Measurements from ENCODE around the gene CT47B1.
"Not testable (repeated sequence)": the region's sequence is repeated elsewhere in the genome, so short reads cannot be mapped to it uniquely, and the experiment has no call there.

The CT47B1 gene

DNA sequence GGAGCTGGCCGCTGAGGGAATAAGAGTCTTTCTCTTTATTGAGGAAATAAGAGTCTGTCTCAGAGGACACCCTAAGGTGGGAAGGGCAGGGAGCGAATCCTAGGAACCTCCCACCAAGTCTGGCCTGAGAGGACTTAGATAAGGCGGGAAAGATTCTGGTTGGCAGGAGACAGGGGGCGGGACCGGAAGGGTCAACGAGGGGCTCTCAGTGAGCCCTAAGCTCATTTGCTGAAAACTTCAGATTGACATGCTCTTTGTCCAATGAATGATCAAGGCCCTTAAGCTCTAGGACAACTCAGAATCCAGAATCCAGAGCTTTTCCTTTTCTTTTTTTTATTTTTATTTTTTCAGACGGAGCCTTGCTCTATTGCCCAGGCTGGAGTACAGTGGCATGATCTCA lies at the start of gene CT47B1:
TSS of gene CT47B1 (minus strand) at position 101 of the 400 bp plus-strand sequence. CDS start 196 bp downstream, outside the sequence.
- intact Hi-C loops (cut with micrococcal nuclease); H3K27ac Mint-ChIP-seq; H3K4me1 Mint-ChIP-seq (ENCODE audit: low read depth); H3K27me3 Mint-ChIP-seq; H3K36me3 Mint-ChIP-seq (ENCODE audit: low read depth); H3K4me3 Mint-ChIP-seq; H3K9me3 Mint-ChIP-seq: not testable (repeated sequence)

- Mint-ChIP-seq H3K9me3 (peaks cover 5% of the 10 kb centered on the region), H3K4me1 (ENCODE audit: low read depth) (no peaks in the 10 kb centered on the region)
- intact Hi-C loops (cut with micrococcal nuclease) = no loop called here
These were observed 748 bp downstream of the CT47B1 start for GRCh38 chrX:120874678-120875557.

DNA sequence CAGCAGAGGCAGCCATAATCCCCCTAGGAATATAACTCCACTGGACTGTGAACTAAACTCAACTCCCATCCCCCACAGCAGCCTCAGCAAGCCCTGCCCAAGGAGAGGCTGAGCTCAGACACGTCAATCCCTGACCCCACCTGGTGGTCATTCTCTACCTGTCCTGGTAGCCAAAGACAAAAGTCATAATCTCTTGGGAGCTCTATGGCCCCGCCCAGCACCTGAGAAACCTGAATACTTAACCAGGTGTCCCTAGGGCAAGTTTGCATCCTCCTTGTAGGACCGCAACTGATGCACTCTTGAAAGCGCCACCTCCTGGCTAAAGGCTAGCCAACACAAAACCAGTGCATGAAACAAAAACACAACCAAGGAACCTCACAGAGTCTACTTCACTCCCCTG lies 18.4 kb downstream of the CT47B1 start:
- no peaks in the 10 kb centered on the region for H3K4me1 Mint-ChIP-seq (ENCODE audit: low read depth)
- H3K4me3 Mint-ChIP-seq = no peak overlapping the region
- no peaks in the 10 kb centered on the region for H3K36me3 Mint-ChIP-seq (ENCODE audit: low read depth)
- H3K27me3 Mint-ChIP-seq = peaks cover 1% of the 10 kb centered on the region
- no peak overlapping the region for H3K27ac Mint-ChIP-seq
- intact Hi-C loops (cut with micrococcal nuclease) = no loop called here
- H3K9me3 Mint-ChIP-seq = no peaks in the 10 kb centered on the region

More at GRCh38 chrX:120874678-120875557, 748 bp downstream of the CT47B1 start:
- H3K27ac Mint-ChIP-seq = no peak overlapping the region
- no peak overlapping the region for H3K4me3 Mint-ChIP-seq
- no peaks in the 10 kb centered on the region for H3K27me3 Mint-ChIP-seq
- H3K36me3 Mint-ChIP-seq (ENCODE audit: low read depth) = no peaks in the 10 kb centered on the region

GRCh38 chrX:120840827-120841226 lies 34.8 kb downstream of the CT47B1 start:
- Mint-ChIP-seq H3K4me3 (no peak overlapping the region), H3K36me3 (ENCODE audit: low read depth) (no peaks in the 10 kb centered on the region), H3K4me1 (ENCODE audit: low read depth) (no peaks in the 10 kb centered on the region), H3K27ac (no peak overlapping the region), H3K9me3 (no peaks in the 10 kb centered on the region), H3K27me3 (no peaks in the 10 kb centered on the region)
- intact Hi-C loops (cut with micrococcal nuclease) = no loop called here

DNA sequence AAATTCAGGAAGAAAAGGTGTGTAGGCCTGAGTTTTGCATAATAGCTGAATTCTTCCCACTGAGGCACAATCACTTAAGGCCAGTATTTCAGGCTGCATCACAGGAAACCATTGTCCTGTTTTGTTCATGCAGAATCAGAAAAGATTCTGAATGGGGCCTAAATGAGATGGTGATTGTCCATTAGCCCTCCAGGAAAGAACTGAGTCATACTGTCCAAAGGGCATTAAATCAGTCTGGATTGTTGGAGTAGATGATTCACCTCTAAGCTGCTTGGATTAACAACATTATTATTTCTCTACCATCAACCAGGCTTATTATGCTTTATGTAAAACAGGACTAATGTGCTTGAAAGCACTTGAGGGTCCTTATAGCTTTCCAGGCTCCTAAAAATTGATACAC lies 36.2 kb downstream of the CT47B1 start:
- intact Hi-C loops (cut with micrococcal nuclease) = no loop called here
- no peak overlapping the region for H3K4me3 Mint-ChIP-seq
- no peaks in the 10 kb centered on the region for H3K36me3 Mint-ChIP-seq (ENCODE audit: low read depth)
- H3K4me1 Mint-ChIP-seq (ENCODE audit: low read depth) = no peaks in the 10 kb centered on the region
- H3K27me3 Mint-ChIP-seq = no peaks in the 10 kb centered on the region
- H3K27ac Mint-ChIP-seq = no peak overlapping the region
- no peaks in the 10 kb centered on the region for H3K9me3 Mint-ChIP-seq

GRCh38 chrX:120827213-120827612 lies 48.5 kb downstream of the CT47B1 start:
- H3K36me3 Mint-ChIP-seq (ENCODE audit: low read depth); intact Hi-C loops (cut with micrococcal nuclease); H3K27ac Mint-ChIP-seq; H3K27me3 Mint-ChIP-seq; H3K4me1 Mint-ChIP-seq (ENCODE audit: low read depth); H3K4me3 Mint-ChIP-seq: not testable (repeated sequence)
- peaks cover 22% of the 10 kb centered on the region for H3K9me3 Mint-ChIP-seq

- Mint-ChIP-seq H3K4me3 (no peak overlapping the region), H3K36me3 (ENCODE audit: low read depth) (no peaks in the 10 kb centered on the region), H3K27me3 (no peaks in the 10 kb centered on the region), H3K27ac (no peak overlapping the region), H3K9me3 (peaks cover 6% of the 10 kb centered on the region), H3K4me1 (ENCODE audit: low read depth) (no peaks in the 10 kb centered on the region)
- intact Hi-C loops (cut with micrococcal nuclease) = no loop called here
These were observed 50.5 kb downstream of the CT47B1 start for GRCh38 chrX:120825146-120825545.

GRCh38 chrX:120824021-120824420 lies 51.6 kb downstream of the CT47B1 start:
- intact Hi-C loops (cut with micrococcal nuclease) = no loop called here
- Mint-ChIP-seq H3K4me1 (ENCODE audit: low read depth) (no peaks in the 10 kb centered on the region), H3K36me3 (ENCODE audit: low read depth) (no peaks in the 10 kb centered on the region), H3K27me3 (no peaks in the 10 kb centered on the region), H3K4me3 (no peak overlapping the region), H3K27ac (no peak overlapping the region), H3K9me3 (no peaks in the 10 kb centered on the region)

DNA sequence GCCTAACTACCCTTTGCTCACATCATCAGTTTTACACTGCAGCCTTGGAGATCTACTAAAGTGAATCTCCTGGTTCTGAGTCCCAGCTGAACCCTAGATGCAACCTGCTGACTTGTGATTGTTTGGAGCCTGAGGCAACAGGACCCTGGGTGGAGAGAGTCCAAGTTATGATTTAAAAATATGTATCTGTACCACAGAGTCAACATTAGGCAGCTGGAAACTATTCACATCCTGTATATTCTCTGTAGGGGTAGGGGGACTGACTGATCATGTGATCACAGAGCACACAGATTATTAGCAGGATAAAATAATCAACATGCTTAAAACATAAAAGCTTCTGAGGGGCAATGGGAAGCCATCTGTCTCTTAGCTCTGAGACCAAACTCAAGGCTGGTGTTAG lies 52.1 kb downstream of the CT47B1 start:
- Mint-ChIP-seq H3K4me1 (ENCODE audit: low read depth) (no peaks in the 10 kb centered on the region), H3K27ac (no peak overlapping the region), H3K36me3 (ENCODE audit: low read depth) (no peaks in the 10 kb centered on the region), H3K27me3 (no peaks in the 10 kb centered on the region), H3K9me3 (no peaks in the 10 kb centered on the region), H3K4me3 (no peak overlapping the region)
- intact Hi-C loops (cut with micrococcal nuclease) = no loop called here

Measured in dendritic cell treated with granulocyte-macrophage colony-stimulating factor and Interleukin-4, amounts not matched to agents 40 ng/mL and 50 ng/mL, for 4 days (primary cell).